CD4-positive, alpha-beta T cell treated with Interleukin-17A for 4 hours (primary cell): Measurements from ENCODE around the gene GALNS.
"Not testable (repeated sequence)": the region's sequence is repeated elsewhere in the genome, so short reads cannot be mapped to it uniquely, and the experiment has no call there.

Source experiments
- DNase-seq: peaks from one replicate; pipeline ENCODE4 v3.0.0-alpha.2; 2020; ENCODE audit warnings: mixed read lengths

GALNS gene

GRCh38 chr16:88780142-88781062, 76.3 kb downstream of the GALNS start:
- peak; percentile 23 for DNase-seq

DNA sequence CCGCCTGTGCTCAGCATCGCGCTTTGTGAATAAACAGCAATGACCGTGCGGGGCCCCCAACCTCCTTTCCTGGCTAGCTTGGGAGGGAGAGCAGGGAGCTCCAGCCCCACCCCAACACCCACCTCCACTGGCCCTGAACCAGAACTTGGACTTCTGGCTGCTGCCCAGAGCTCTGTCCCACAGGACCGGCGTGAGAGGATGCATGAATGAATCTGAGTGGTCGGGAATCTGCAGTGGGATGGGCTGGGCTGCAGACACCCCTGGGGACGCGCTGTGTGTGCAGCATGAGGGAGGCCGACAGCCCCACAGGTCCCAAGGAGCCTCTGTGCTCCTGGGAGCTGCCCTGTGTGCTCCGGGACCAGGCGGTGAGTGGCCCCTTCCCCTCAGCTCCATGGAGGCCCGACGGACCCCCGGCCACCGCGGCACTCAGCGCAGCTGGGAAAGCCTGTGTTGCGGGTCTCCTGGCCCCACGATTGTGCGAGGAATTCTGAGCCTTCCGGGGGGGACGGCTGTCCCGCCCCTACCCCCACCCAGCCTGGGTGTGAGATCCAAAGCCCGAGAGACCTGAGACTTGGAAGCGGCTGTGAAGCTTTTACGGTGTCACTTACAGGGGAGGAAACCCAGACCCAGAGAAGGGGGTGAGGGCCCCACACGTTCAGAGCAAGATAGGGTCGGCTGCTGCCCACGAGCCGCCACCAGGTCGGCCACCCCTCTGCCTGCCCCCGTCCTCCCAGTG, 77.2 kb downstream of the GALNS start:
- no peak for DNase-seq

- no peak for DNase-seq
Observed at GRCh38 chr16:88778541-88779065, 78.1 kb downstream of the GALNS start.

- no peak for DNase-seq
Observed at GRCh38 chr16:88778271-88778525, 78.5 kb downstream of the GALNS start.

- no peak for DNase-seq
Observed at GRCh38 chr16:88777471-88778270, 79.1 kb downstream of the GALNS start.

DNA sequence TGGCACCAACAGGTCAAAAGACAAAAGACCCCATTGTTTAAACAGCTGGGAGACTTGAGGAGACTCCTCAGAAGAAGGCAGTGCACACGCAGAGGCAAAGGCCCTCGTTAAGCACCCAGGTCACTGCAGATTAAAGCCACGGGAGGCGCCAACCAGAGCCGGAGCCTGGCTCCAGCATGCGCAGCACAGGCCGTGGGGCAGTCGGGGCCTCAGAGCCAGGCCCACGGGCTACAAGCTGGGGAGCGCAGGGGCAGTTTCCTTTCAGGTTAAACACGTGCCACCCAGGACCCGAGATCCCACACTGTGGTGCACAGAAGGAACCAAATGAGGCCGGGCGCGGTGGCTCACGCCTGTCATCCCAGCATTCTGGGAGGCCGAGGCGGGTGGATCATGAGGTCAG, 80.9 kb downstream of the GALNS start:
- no peak for DNase-seq

- DNase-seq: no peak
Observed at GRCh38 chr16:88774544-88775393, 82.0 kb downstream of the GALNS start.

DNA sequence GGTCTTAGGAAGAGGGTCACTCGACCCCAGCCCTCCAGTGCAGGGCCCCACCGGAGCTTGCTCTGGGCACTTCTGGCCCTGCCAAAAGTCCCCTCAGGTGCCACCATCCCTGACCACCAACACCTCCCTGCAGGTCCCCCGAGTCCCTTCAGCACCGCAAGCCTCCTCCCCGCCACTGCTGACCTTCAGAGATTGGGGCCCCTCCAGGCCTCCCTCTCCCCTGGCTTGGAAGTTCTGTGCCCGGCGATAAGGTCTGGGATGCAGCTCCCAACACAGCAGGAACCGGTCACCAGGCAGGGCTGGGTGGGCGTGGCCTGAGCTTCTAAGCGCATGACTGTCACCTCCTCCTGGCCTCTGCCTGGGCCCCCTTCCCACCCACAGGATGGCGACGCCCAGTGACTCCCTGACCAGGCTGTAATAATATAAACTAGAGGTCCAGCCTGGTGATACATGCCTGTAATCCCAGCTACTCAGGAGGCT, 82.9 kb downstream of the GALNS start:
- no peak for DNase-seq

DNA sequence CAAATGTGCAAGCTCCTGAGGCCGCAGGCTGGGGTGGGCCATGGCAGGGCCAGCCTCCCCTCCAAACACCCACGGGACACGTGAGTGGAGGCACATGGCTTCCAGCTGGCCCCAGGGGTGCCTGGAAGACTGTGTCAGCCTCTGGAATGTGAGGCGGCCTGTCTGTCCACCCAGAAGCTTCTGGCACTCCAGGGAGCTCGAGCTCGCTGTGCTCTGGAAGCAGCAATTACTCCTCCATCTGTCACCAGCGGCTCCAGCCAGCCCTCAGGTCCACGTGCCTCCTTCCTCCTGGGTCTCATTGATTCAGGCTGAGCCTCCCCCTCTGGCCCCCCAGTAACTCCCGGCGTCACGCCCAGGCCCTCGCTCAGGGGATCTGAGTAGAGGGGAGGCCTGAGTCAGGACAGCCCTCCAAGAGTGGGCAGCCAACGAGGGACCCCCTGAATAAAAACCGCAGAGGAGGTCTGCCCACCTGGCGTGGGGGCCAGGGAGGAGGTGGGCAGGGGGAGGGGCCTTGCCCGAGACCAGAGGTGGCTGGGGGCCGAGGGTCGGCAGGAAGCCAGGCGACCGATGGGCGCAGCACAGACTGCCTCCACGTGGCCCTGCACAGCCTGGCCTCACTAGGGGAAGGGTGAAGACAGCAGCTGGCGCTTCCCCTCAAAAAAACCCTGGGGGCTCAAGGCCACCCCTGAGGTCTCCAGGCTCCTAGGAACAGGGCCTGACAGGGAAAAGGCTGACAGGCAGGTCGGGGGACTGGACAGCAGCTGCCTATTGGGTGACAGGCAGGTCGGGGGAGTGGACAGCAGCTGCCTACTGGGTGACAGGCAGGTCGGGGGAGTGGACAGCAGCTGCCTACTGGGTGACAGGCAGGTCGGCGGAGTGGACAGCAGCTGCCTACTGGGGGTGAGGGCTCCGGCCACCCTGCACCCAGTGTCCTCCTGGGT, 83.6 kb downstream of the GALNS start:
- no peak for DNase-seq

DNA sequence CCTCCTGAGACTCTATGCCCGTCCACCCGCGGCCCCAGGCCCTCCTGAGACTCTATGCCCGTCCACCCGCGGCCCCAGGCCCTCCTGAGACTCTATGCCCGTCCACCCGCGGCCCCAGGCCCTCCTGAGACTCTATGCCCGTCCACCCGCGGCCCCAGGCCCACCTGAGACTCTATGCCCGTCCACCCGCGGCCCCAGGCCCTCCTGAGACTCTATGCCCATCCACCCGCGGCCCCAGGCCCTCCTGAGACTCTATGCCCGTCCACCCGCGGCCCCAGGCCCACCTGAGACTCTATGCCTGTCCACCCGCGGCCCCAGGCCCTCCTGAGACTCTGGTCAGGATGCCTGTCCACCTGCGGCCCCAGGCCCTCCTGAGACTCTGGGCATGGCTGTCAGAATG, 85.0 kb downstream of the GALNS start:
- DNase-seq: not testable (repeated sequence)

GRCh38 chr16:88771294-88771772, 85.4 kb downstream of the GALNS start:
- no peak for DNase-seq

GRCh38 chr16:88770461-88771293, 86.1 kb downstream of the GALNS start:
- DNase-seq: peak; percentile 55

- peak; percentile 50 for DNase-seq
Observed at GRCh38 chr16:88769617-88770460, 86.9 kb downstream of the GALNS start.

DNA sequence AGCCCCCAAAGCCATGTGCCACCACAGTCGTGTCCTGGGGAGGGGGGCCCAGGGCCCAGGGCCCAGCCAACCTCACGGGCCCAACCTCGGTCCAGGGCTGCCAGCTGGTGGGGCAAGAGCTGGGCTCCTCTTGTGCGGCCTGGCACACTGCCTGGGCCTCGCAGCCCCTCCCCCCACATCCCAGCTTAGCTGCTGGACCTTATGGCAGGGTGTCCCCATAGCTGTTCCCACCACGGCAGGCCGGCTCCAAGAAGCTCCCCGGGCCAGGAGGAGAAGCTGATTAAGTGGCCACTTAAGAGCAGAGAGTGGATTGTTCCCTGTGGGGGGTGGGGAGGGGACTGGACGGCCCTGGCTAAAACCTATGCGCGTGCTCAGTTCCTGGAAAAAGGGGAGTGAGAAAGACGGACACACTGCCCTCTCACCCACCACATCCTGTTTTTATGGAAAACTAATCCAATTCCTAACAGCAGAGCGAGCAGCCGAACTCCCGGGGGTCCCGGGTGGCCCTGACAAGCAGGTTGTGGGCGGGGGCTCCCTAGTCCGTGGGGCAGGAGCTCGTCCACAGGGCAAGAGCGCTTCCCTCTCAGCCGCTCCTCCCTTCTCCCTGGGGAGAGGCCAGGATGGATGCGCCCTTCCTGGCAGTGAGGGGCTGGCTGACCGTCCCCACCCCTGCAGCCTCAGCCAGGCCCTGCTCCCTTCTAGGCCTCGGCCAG, 88.5 kb downstream of the GALNS start:
- no peak for DNase-seq

- DNase-seq: no peak
Observed at GRCh38 chr16:88767546-88768070, 89.1 kb downstream of the GALNS start.

- DNase-seq: no peak
Observed at GRCh38 chr16:88766975-88767374, 89.8 kb downstream of the GALNS start.

DNA sequence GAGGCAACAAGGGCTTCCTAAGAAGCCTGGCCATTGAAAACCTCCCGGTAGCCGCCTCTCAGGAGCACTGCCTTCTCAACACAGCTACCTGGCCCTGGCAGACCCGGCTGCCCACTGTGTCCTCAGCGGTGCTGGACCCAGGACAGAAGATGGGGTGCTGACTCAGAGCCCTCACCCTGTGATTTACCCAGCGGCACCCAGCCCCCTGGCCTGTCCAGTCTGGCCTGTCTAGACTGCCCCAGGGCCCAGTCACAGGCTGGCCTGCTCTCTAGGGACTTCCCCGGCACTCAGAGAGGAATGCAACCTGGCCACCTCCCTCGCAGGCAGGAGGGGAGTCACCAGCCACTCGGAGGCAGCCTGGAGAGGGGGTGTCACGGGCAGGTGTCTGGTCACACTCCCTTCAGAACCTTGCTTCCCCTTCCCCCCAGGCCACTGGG, 91.8 kb downstream of the GALNS start:
- no peak for DNase-seq

- DNase-seq: no peak
Observed at GRCh38 chr16:88764080-88764479, 92.7 kb downstream of the GALNS start.
